HG03571 (cell line): ENCODE data around the gene ARID5A.
"Not testable (repeated sequence)": the region's sequence is repeated elsewhere in the genome, so short reads cannot be mapped to it uniquely, and the experiment has no call there.

Experiments used
- ATAC-seq: cut with Tn5 transposase; IDR thresholded peaks from one replicate; pipeline ENCODE4 v1.9.1; 2021; ENCODE audit not compliant: unreplicated experiment

The ARID5A gene, protein sequence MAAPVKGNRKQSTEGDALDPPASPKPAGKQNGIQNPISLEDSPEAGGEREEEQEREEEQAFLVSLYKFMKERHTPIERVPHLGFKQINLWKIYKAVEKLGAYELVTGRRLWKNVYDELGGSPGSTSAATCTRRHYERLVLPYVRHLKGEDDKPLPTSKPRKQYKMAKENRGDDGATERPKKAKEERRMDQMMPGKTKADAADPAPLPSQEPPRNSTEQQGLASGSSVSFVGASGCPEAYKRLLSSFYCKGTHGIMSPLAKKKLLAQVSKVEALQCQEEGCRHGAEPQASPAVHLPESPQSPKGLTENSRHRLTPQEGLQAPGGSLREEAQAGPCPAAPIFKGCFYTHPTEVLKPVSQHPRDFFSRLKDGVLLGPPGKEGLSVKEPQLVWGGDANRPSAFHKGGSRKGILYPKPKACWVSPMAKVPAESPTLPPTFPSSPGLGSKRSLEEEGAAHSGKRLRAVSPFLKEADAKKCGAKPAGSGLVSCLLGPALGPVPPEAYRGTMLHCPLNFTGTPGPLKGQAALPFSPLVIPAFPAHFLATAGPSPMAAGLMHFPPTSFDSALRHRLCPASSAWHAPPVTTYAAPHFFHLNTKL

GRCh38 chr2:96536445-96537065 lies at the start of gene ARID5A:
Gene ARID5A (plus strand): TSS chr2:96536752. CDS start chr2:96536827, 75 bp downstream.
- peak; percentile 47 for ATAC-seq

GRCh38 chr2:96489261-96489660 lies 47.3 kb upstream of the ARID5A start:
- no peak for ATAC-seq

DNA sequence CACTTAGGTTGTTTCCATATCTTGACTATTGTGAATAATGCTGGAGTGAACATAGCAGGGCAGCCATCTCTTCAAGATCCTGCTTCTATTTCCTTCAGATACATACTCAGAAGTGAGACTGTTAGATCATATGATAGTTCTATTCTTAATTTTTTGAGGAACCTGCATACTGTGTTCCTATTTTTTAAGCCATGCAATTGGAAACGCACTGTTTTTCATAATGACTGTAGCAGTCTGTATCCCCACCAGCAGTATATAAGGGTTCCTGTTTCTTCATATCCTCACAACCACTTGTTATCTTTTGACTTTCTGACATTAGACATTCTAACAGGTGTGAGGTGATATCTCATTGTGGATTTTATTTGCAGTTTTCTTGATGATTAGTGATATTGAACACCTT lies 46.9 kb upstream of the ARID5A start:
- no peak for ATAC-seq

DNA sequence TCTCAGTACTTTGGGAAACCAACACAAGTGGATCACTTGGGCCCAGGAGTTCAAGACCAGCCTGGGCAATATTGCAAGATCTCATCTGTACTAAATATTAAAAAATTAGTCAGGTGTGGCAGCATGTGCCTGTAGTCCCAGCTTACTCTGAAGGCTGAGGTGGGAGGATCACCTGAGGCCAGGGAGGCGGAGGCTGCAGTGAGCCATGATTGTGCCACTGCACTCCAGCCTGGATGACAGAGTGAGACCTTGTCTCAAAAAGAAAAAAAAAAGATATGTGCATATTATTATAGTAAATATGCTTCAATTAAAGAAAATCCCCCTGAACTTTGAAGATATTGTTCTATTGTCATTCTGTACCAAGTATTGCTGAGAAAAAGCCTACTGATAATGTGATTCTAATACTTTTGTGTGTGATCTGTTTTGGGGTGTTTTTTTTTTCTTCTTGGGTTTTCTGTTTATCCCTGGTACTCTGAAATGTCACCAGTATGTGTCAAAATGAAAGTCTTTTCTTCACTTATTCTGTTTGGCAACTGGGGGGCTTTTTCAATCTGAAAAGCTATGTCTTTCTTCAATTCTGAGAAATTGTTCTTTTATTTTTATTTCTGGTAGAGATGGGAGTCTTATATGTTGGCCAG lies 44.6 kb upstream of the ARID5A start:
- ATAC-seq, result no peak

DNA sequence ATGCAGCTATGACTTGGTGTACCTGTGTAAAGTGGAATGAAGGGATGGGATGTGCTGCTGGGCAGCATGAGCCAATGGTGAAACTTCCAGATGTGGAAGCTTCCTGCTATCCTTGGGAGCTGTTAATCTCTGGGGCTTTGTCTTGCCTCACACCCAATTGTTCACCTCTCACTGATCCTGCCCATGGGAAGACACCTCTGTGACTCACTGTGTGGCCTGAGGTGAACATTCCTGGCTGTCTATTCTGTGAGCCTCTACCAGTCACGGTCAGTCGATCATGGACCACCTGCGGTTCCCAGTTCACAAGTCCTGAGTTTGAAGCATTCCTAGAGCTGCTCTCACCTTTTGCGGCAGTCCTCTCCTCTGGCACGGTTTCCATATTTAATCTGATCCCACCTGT lies 43.5 kb upstream of the ARID5A start:
- ATAC-seq, result no peak

DNA sequence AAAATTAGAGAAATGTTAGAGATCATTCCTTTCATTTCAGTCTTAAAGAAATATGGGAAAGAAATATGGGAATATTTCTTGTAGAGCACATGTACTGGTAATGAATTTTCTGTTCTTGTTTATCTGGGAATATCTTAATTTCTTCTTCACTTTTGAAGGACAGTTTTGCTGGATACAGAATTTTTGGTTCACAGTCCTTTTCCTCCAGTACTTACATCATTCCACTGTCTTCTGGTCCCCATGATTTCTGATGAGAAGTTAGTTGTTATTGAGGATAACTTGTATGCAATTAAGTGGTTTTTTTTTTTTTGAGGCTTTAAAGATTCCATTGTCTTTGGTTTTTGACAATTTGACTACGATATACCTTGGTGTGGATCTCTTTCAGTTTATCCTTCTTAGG lies 42.4 kb upstream of the ARID5A start:
- no peak for ATAC-seq

DNA sequence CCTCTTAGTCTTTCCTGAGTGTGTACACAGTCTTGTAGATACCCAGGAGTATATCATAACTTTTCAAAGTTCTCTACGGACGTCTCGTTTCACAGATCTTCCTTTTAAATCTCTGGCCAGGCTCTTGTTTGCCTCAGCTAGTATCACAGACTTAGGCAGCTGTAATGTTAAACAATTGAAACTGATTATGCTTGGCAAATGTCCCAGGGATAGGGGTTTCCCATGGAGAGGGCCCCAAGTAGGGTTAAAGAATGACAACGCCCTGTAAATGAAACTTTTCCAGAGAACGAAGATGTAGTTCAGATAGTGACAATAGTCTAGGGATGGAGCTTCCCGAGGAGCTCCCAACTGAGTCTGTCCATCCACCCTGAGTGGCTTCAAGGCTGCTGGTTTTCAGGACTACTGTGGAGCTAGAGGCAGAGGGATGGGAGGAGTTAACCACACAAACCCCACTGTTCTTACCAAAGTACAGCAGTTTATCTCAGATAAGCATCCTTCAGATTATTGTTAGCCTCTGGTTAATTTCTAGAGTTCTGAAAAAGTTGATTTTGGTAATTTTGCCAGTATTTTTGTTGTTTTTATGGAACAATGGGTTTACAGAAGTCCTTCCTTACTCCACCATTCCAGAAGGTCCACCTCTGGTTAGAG lies 40.4 kb upstream of the ARID5A start:
- no peak for ATAC-seq

DNA sequence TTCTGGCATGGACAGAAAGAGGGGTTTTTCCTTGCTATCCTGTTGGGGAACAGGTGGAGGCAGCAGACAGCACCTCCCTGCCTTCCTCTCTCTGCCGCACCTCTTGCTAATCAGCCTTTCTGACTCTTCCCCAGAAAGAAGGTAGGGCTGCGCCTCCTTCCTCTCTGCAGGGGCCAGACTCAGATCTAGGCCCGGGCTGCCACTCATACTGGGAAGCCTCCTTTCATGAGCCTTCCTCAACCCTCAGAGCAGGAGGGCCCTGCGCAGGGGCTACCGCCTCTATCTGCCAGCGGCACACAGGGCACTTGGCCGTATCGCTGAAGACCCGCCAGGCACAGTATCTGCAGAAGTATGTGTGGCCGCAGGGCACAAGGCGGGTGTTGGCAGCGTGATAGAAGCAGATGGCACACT lies 38.5 kb upstream of the ARID5A start:
- ATAC-seq, result no peak

GRCh38 chr2:96498611-96499010 lies 37.9 kb upstream of the ARID5A start:
- not testable (repeated sequence) for ATAC-seq

DNA sequence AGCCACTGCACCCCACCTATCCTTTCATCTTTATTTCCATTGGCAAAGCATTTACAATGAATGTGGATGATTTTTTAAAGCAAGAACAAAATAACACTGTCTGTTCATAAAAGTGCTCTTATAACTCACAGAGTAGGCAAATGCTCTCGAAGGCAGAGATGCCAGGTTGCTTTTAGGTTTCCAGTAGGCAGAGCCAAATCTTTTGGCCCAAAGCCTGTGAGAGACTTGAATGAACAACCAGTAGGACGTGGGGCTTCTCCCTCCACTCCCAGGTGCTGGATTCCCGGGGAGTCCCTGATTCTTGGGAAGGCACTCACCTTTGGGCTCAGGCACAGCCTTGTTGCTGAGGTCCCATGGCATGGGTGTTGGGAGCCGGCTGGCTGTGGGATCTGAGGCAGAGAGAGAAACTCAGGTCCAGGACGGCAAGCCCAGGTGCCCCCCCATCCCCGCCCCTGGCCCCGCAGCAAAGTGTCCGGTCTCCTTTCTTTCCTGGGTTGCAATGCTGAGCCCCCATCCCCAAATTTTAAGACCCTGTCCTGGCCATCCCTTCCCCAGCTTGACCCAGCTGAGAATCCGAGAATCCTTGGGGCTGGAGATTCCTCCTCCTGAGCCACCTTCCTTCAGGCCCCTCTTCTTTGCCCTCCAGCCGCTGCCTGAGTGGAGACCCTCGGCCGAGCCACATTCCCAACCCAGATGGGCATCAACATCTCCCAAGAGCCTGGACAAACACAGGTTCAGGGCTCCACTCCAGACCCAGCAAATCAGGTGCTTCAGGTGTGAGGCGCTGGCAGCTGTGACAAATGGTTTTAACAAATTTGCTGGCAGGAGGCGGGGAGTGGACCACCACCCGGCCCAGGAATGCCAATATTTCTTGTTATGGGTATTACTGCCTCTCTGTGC lies 37.2 kb upstream of the ARID5A start:
- no peak for ATAC-seq

DNA sequence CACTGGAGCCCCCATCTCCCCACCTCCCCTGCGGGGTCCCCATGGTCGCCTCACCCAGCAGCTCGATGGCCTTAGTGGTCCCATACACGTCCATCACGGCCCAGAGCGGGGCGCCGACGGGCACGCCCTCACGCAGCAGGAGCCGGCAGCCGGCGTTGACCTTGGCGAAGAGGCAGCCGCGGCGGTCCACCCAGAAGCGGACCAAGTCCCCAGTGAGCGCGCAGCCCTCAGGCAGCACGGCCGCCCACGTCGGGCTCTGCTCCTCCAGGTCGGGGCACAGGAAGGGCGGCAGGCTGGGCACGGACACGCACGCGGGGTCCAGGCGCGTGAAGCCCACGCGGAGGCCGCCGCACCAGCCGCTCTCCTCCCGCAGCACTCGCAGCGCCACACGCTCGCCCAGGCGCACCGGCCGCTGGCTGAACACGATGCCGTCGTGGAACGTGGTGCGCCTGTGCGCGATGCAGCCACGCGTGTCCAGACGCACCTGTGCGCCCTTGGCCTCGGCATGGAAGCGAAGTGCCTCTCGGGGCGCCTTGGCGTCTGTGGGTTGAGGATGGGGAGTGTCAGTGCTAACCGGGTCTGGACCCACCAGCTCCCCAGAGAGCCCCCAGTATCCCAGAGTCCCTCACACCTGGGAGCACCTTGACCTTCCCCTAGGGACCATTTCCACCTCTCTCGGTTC lies 36.0 kb upstream of the ARID5A start:
- ATAC-seq, result no peak

GRCh38 chr2:96501471-96501874 lies 35.1 kb upstream of the ARID5A start:
- ATAC-seq, result peak; percentile 58

DNA sequence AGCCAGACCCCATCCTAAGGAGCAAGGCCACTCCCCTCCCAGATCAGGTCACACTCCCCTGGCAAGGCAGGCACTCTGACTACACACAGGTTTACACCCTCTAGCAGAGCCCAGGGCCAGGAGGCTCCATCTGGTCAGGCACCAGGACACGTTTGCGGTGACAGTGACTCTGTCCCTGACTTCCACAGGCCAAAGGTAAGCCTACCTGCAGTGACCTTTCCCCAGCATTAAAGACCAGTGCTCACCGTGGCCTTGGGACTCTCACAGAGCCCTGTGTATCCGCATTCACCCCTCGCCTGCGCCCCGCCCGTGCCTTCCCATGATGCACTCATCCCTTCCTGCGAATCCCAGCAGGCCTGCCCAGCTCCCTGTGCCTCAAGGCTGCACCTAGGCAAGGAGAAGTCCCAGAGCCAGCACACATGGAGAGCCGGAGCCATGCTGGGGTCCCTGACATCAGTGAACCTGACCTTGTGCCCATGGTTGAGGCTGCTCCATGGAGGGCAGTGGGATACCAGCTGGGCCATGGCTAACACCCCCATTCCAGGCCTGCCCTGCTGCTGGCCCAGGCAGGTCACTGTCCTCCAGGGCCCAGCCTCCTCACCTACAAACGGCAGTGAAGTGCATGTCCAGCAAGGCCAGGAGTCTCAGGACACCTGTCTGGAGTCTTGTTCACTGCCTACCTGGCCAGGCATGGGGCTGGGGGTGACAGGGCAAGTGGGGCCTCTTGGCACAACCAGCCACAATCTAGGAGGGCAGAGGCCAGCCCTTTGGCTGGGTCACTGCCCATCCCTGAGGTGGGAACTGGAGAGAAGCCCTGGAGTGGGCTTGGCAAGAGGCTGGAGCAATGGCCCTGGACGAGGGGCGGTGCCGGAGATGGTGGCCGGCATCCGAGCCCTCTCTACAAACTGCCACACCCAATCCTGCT lies 34.4 kb upstream of the ARID5A start:
- no peak for ATAC-seq

- ATAC-seq, result no peak
Observed at GRCh38 chr2:96502891-96503636, 33.5 kb upstream of the ARID5A start.

GRCh38 chr2:96503637-96504243 lies 32.8 kb upstream of the ARID5A start:
- no peak for ATAC-seq

- ATAC-seq, result no peak
Observed at GRCh38 chr2:96505231-96505889, 31.2 kb upstream of the ARID5A start, which contains the start of gene NEURL3. Gene NEURL3 (minus strand): TSS chr2:96505357. CDS start chr2:96505286, 71 bp downstream.
